Measurements from ENCODE around the gene DNM2.

- TF ChIP-seq CTCF (IDR thresholded peaks at IDR 0.05) = no peak
- TF ChIP-seq POLR2A (IDR thresholded peaks at IDR 0.05) = no peak
These were observed 19.8 kb downstream of the DNM2 start for GRCh38 chr19:10737722-10738121.

Measured in lower leg skin (tissue), 3 donors.